HG02798 (cell line): ENCODE results near the gene ATG7.

Source experiments
- ATAC-seq: cut with Tn5 transposase; IDR thresholded peaks from one replicate; pipeline ENCODE4 v1.9.1; 2021; ENCODE audit warnings: mild to moderate bottlenecking; ENCODE audit not compliant: unreplicated experiment, poor library complexity

ATG7 gene

GRCh38 chr3:11290743-11291680 is 18.8 kb downstream of the ATG7 start:
- no peak for ATAC-seq

DNA sequence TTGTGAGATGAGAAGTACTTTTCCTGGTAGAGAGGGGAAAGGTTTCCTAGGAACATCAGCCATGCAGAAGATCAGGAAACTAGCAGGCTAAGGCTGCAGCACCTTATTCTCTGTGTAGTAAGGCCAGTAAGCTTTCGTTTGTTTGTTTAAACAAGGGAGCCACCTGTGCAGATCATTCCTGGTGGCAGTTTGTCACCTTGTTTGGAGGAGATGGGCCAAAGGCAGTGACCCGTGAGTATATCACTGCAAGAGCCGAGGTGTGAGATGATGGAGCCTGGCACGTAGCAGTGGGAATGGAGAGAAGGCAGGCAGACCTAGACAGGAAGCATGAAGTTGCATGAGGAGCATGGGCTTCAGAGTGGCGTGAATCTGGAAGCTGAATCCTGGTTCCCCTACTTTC is 19.6 kb downstream of the ATG7 start:
- ATAC-seq = no peak

GRCh38 chr3:11297126-11297525 is 24.9 kb downstream of the ATG7 start:
- no peak for ATAC-seq

GRCh38 chr3:11300970-11301369 is 28.8 kb downstream of the ATG7 start:
- peak; percentile 90 for ATAC-seq

- no peak for ATAC-seq
Measured at GRCh38 chr3:11302444-11302843, 30.2 kb downstream of the ATG7 start.

- no peak for ATAC-seq
Measured at GRCh38 chr3:11304175-11304574, 32.0 kb downstream of the ATG7 start.

DNA sequence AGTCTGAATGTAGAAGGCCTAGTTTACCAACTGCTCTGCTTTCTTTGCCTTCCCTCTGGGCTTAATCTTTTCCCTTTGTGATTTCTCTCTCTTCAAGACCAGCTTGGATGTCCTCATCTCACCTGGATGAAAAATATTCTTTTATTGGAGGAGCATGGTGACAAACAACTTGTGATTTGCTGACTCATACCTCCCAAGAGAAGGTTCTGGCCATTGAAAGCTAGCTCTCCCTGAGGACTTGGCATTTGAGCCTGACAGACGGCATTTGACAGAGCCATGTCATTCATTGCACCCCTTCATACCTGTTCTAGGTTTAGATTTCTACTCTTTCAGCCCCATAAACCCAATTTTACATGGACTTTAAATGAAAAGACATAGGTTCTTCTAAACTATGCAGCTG is 33.3 kb downstream of the ATG7 start:
- no peak for ATAC-seq

DNA sequence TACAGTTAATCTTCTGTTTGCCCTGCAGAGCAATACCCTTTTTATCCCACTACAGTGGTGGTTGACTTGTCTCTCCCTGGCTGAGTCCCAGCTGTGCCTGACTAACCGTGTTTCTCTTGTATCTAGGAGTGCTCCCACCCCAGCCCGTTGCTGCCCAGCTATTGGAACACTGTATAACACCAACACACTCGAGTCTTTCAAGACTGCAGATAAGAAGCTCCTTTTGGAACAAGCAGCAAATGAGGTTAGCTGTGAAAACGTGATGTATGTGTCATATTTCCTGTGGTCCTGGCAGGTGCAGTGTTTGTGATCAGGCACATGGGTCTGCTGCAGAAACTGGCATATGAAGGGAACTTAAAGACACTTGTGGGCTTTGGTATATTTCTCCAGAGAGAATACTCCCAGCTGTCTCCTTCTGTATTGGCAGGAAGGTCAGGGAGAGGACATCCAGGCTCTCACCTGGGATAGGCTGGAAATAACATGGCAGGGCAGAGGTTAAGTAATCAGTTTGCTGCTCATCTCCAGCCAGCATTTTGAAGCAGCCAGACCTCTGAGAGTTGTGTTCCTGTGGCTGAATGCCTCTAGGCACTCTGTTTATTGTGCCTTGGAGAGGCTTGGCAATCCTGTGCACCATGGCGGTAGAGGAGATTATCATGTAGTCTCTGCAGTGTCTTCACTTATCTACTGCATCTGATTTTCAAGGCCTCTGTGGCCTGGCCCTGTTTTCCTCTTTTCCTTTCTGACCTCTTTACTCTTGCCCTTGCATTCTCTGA is 34.8 kb downstream of the ATG7 start:
- ATAC-seq = peak; percentile 70

- no peak for ATAC-seq
Measured at GRCh38 chr3:11307830-11308432, 35.7 kb downstream of the ATG7 start.

GRCh38 chr3:11310258-11310657 is 38.1 kb downstream of the ATG7 start:
- ATAC-seq = no peak

DNA sequence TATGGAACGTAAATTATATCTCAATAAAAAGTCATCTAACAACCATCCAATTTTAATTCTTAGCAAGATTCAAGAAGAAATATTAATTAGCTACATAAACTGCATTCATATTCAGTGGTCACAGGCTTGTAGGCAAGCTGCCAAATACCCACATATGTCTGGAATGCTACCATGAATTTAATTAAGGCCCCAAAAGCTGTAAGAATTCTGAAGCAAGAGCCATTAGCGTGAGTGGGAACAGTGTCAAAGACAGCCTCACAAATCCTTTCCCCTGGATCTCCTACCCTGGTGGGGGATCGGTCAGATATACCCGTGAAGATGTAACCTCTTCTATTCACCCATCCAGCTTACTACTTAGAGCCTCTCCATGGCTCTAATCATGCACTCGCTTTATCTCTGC is 40.0 kb downstream of the ATG7 start:
- ATAC-seq = no peak

GRCh38 chr3:11317300-11317699 is 45.1 kb downstream of the ATG7 start:
- ATAC-seq = no peak

- no peak for ATAC-seq
Measured at GRCh38 chr3:11322931-11323330, 50.7 kb downstream of the ATG7 start.

GRCh38 chr3:11323813-11324212 is 51.6 kb downstream of the ATG7 start:
- ATAC-seq = no peak

DNA sequence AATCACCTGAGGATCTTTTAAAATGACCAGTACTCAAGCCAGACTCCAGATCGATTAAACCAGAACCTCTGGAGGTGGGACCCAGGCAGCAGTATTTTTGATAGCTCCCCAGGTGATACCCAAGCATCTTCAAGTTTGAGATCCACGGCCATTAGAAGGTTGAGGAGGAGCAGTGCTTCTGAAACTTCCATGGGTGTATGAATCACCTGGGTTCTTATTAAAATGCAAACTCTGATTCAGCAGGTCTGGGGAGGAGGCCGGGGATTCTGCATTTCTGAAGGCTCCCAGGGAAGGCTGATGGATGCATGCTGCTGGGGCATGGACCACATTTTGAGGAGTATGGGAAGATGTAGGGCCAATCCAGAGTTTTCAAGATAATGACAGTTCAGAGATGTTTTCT is 55.4 kb downstream of the ATG7 start:
- ATAC-seq = no peak

DNA sequence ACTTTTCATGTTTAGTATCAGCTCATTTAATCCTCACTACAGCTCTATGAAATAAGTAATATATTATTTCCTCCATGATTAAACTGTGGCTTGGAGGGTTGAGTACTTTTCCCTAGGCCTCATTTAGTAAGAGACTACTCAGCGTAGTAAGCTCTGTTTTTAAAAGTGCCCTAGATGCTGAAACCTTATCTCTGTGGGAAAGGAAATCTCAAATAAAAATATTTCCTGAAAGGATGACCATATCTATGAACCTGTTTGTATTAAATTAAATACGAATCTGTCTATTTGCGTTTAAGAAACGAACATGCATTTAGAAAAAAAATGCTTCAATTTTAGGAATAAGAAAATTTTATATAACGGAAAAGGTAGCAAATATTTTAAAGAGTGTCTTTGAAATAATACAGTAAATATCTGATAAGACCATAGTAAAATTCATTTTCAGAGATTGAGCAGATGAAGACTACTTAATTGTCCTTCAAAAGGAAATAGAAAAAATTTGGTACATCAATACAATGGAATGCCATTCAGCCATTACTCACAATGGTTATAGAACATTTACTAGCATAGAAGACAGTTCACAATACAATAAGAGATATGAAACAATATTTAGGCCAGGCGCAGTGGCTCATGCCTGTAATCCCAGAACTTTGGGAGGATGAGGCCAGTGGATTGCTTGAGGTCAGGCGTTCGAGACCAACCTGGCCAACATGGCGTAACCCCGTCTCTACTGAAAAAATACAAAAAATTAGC is 56.2 kb downstream of the ATG7 start:
- ATAC-seq = no peak

- no peak for ATAC-seq
Measured at GRCh38 chr3:11329777-11330176, 57.6 kb downstream of the ATG7 start.

DNA sequence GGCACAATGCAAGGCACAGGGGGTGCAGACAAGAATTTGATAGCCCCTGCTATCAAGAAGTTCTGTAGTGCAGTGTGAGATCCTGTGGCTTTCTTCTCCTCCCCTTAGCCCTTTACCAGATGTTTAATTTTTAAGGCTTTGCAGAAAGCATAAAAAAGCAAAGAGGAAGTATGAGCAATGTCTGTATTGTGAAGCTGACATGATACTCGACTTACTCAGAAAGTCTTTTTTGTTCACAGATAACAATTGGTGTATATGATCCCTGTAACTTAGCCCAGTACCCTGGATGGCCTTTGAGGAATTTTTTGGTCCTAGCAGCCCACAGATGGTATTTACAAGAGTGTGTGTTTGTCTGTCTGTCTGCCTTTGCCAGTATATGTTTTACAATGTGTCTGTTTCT is 58.9 kb downstream of the ATG7 start:
- ATAC-seq = no peak

DNA sequence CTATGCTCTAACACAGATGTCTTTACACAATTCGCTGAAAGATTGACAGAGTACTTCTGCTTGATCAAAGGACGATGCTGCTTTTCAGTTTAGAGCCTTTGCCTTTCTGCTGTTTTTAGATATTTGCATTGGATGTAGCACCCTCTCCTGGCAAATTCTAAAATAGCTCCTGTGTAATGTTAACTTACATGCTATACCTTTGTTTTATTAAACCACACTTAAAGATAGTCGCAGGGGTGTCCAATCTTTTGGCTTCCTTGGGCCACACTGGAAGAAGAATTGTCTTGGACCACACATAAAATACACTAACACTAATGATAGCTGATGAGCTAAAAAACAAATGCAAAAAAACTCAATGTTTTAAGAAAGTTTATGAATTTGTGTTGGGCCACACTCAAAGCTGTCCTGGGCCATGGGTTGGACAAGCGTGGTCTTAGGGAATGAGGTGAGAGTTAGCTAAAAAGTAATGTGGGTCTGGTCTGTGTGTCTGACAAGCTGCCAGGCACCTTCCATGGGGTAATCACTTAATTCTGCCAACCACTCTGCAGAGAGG is 62.9 kb downstream of the ATG7 start:
- ATAC-seq = no peak

DNA sequence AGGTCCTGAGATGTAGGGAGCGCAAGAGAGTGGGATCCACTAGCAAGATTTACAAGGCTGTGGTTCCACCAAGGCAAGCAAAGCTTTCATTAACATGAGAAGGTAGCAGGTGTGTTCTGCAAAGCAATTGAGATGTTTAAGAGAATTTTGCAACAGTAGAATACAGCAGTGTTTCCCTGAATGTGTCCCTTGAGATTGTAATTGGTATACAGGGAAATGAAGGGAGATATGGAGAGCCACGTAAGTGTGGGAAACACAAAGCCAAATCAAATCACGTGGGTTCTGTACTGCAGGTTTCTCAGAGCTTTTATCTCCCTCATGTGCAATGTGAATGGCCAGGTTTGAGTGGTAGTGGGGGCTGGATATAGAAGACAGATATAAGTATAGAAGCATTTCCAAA is 67.3 kb downstream of the ATG7 start:
- no peak for ATAC-seq
